IMR-90 (cell line): ENCODE results near the gene MCMBP. TPM values are rescaled to one million over a fixed set of nuclear protein-coding genes. Genes with fewer than 3 reads are reported as not detected.

Experiments
- ATAC-seq: fragments of 200-7000 bp; cut with Tn5 transposase; 2 replicates; pipeline ENCODE4 v1.9.1; 2020; ENCODE audit warnings: low read depth, mild to moderate bottlenecking, moderate library complexity
- BruUV-seq: library from RNA; stranded (reverse); fragments of 400-500 nt; replicated peaks from 2 replicates; lab custom pipeline; 2021; lab: Mats Ljungman, UMichigan
- CTCF ChIA-PET: fragments of 300-600 bp; formaldehyde crosslinking; extraction: SDS; loops from one replicate; lab custom pipeline; 2021; ENCODE audit warnings: antibody characterized with exemption; lab: Yijun Ruan, JAX
- POLR2A ChIA-PET: fragments of 300-600 bp; sonication (Branson Sonifier 250); formaldehyde crosslinking; loops from one replicate; lab custom pipeline; 2022; ENCODE audit warnings: antibody characterized with exemption; ENCODE audit not compliant: unreplicated experiment; lab: Charles Lee
- DNase-seq: peaks from one replicate; pipeline ENCODE4 v3.0.0; 2013
- H2AFZ ChIP-seq: replicated peaks from 2 replicates; pipeline ENCODE3; 2013; ENCODE audit warnings: low read length, mild to moderate bottlenecking; ENCODE audit not compliant: poor library complexity
- H2AK5ac ChIP-seq: 2 replicates; pipeline ENCODE4 v1.6.1; 2013; ENCODE audit warnings: low read depth, low read length, inconsistent platforms
- H2AK9ac ChIP-seq: replicated peaks from 2 replicates; pipeline ENCODE3; 2013; ENCODE audit warnings: mild to moderate bottlenecking, low read depth, low read length, moderate library complexity; ENCODE audit not compliant: poor library complexity
- H2BK120ac ChIP-seq: 2 replicates; pipeline ENCODE4 v1.6.1; 2013; ENCODE audit warnings: low read depth, low read length, inconsistent platforms
- H2BK15ac ChIP-seq: 3 replicates; pipeline ENCODE4 v1.6.1; 2013; ENCODE audit warnings: low read depth, low read length, inconsistent platforms
- H2BK20ac ChIP-seq: 2 replicates; pipeline ENCODE4 v1.6.1; 2013; ENCODE audit warnings: low read depth, mild to moderate bottlenecking, inconsistent platforms, low read length, moderate library complexity
- H2BK5ac ChIP-seq: 2 replicates; pipeline ENCODE4 v1.6.1; 2013; ENCODE audit warnings: mild to moderate bottlenecking, low read depth, low read length, inconsistent platforms; ENCODE audit not compliant: poor library complexity, severe bottlenecking
- H3K14ac ChIP-seq: replicated peaks from 2 replicates; pipeline ENCODE4 v1.6.1; 2013; ENCODE audit warnings: low read depth, low read length, inconsistent platforms
- H3K18ac ChIP-seq: 2 replicates; pipeline ENCODE4 v1.6.1; 2013; ENCODE audit warnings: low read depth, low read length, control low read depth
- H3K23ac ChIP-seq: 2 replicates; pipeline ENCODE4 v1.6.1; 2013; ENCODE audit warnings: low read depth, low read length, inconsistent platforms
- H3K27ac ChIP-seq: 2 replicates; pipeline ENCODE4 v1.5.1; 2013; ENCODE audit warnings: mild to moderate bottlenecking, control low read depth, low read length; ENCODE audit not compliant: insufficient read depth
- H3K27me3 ChIP-seq: 2 replicates; pipeline ENCODE4 v1.6.1; 2013; ENCODE audit warnings: low read length; ENCODE audit not compliant: control insufficient read depth, insufficient read depth
- H3K36me3 ChIP-seq: 2 replicates; pipeline ENCODE4 v1.6.1; 2013; ENCODE audit warnings: low read length, mixed read lengths; ENCODE audit not compliant: control insufficient read depth, insufficient read depth
- H3K4ac ChIP-seq: 2 replicates; pipeline ENCODE4 v1.6.1; 2013; ENCODE audit warnings: low read depth, low read length, inconsistent platforms
- H3K4me1 ChIP-seq: 2 replicates; pipeline ENCODE4 v1.6.1; 2013; ENCODE audit warnings: low read length, mixed read lengths; ENCODE audit not compliant: control insufficient read depth, insufficient read depth
- H3K4me2 ChIP-seq: 2 replicates; pipeline ENCODE4 v1.6.1; 2013; ENCODE audit warnings: low read depth, mild to moderate bottlenecking, control low read depth, low read length, moderate library complexity
- H3K4me3 ChIP-seq: 2 replicates; pipeline ENCODE4 v1.5.1; 2013; ENCODE audit warnings: low read depth, mild to moderate bottlenecking, control low read depth, low read length, moderate library complexity; ENCODE audit not compliant: insufficient read depth
- H3K56ac ChIP-seq: 2 replicates; pipeline ENCODE4 v1.6.1; 2013; ENCODE audit warnings: low read length, inconsistent platforms; ENCODE audit not compliant: insufficient read depth; ENCODE audit errors: extremely low read depth
- H3K79me1 ChIP-seq, 2 experiments: 2 replicates each; pipeline ENCODE4 v1.6.1; 2013; ENCODE audit warnings: low read length in 2 of 2, inconsistent platforms in 1 of 2, low read depth in 1 of 2
- H3K9ac ChIP-seq: 2 replicates; pipeline ENCODE4 v1.6.1; 2013; ENCODE audit warnings: low read depth, low read length, control low read depth
- H3K9me1 ChIP-seq: 2 replicates; pipeline ENCODE4 v1.6.1; 2013; ENCODE audit warnings: low read length, inconsistent platforms; ENCODE audit not compliant: insufficient read depth
- H3K9me3 ChIP-seq: 2 replicates; pipeline ENCODE4 v1.6.1; 2013; ENCODE audit warnings: low read length; ENCODE audit not compliant: control insufficient read depth, insufficient read depth
- H4K20me1 ChIP-seq: 2 replicates; pipeline ENCODE4 v1.6.1; 2013; ENCODE audit warnings: low read length, inconsistent platforms; ENCODE audit not compliant: insufficient read depth
- H4K5ac ChIP-seq: 2 replicates; pipeline ENCODE4 v1.6.1; 2013; ENCODE audit warnings: mild to moderate bottlenecking, low read depth, low read length, control low read depth
- H4K8ac ChIP-seq, 2 experiments: 2 replicates each; pipeline ENCODE4 v1.6.1; 2013; ENCODE audit warnings: low read depth in 2 of 2, low read length in 2 of 2, control low read depth in 1 of 2, inconsistent platforms in 1 of 2
- H4K91ac ChIP-seq: 2 replicates; pipeline ENCODE4 v1.6.1; 2013; ENCODE audit warnings: low read depth, low read length, inconsistent platforms; ENCODE audit not compliant: insufficient read depth
- BHLHE40 ChIP-seq: fragments of 150-350 bp; IDR thresholded peaks from 2 replicates; pipeline ENCODE4 v1.6.1; 2016; ENCODE audit warnings: mild to moderate bottlenecking, low read depth, low read length
- CEBPB ChIP-seq: IDR thresholded peaks from 2 replicates; pipeline ENCODE4 v1.6.1; 2012; ENCODE audit warnings: low read depth, low read length, improper control_type of control experiment
- CHD1 ChIP-seq: IDR thresholded peaks from 2 replicates; pipeline ENCODE4 v1.6.1; 2012; ENCODE audit warnings: low read depth, low read length, improper control_type of control experiment
- ELK1 ChIP-seq: fragments of 150-350 bp; IDR thresholded peaks from 2 replicates; pipeline ENCODE4 v1.6.1; 2016; ENCODE audit warnings: low read depth, mild to moderate bottlenecking, low read length, moderate library complexity, borderline replicate concordance
- FOS ChIP-seq: fragments of 150-350 bp; IDR thresholded peaks from 2 replicates; pipeline ENCODE4 v1.6.1; 2016; ENCODE audit warnings: low read depth, low read length
- MAFK ChIP-seq: IDR thresholded peaks from 2 replicates; pipeline ENCODE4 v1.6.1; 2012; ENCODE audit warnings: low read depth, low read length, improper control_type of control experiment
- RAD21 ChIP-seq: IDR thresholded peaks from 2 replicates; pipeline ENCODE4 v1.6.1; 2012; ENCODE audit warnings: low read length, improper control_type of control experiment
- RFX5 ChIP-seq: IDR thresholded peaks from 2 replicates; pipeline ENCODE4 v1.8.0; 2012; ENCODE audit warnings: low read depth, mild to moderate bottlenecking, low read length, moderate library complexity
- WGBS, 2 experiments: methylation state at CpG; one replicate each; pipeline versions ENCODE4 v1.1.5 to v1.1.7; 2013; ENCODE audit warnings: missing lambda C conversion rate in 2 of 2; ENCODE audit not compliant: insufficient read length in 1 of 2; ENCODE audit errors: extremely low coverage in 2 of 2; 5-methylcytosine and 5-hydroxymethylcytosine counted together
- dilution Hi-C: fragments of 300-500 bp; cut with HindIII; formaldehyde crosslinking; loops from one replicate; pipeline ENCODE4 v1.14.3; 2018; ENCODE audit warnings: low sequenced_read_pairs; ENCODE audit not compliant: unreplicated experiment
- in situ Hi-C: fragments of 300-500 bp; cut with MboI; formaldehyde crosslinking; loops from 3 replicates; pipeline ENCODE4 v1.14.3; 2019; ENCODE audit warnings: low sequenced_read_pairs, inconsistent platforms, mixed read lengths
- intact Hi-C: fragments of 100-400 bp; cut with micrococcal nuclease; formaldehyde crosslinking; loops from 2 replicates; pipeline ENCODE4 v1.10.0; 2022
- polyA plus RNA-seq, 3 experiments: library from polyadenylated mRNA; depleted of rRNA; stranded (reverse); fragments of >200 nt; gene quantifications; 2 replicates each; pipeline ENCODE4 v1.2.3, GENCODE V29; 2012; ENCODE audit warnings: low replicate concordance in 1 of 3
- total RNA-seq: library from RNA; depleted of rRNA; stranded (reverse); fragments of >200 nt; gene quantifications from 2 replicates; pipeline ENCODE4 v1.2.3, GENCODE V29; 2012

The MCMBP gene
- total and polyA plus RNA-seq, 2 of the 4 experiments (the other 2 are of a cell fraction), result 39.0 to 59.9 TPM

DNA sequence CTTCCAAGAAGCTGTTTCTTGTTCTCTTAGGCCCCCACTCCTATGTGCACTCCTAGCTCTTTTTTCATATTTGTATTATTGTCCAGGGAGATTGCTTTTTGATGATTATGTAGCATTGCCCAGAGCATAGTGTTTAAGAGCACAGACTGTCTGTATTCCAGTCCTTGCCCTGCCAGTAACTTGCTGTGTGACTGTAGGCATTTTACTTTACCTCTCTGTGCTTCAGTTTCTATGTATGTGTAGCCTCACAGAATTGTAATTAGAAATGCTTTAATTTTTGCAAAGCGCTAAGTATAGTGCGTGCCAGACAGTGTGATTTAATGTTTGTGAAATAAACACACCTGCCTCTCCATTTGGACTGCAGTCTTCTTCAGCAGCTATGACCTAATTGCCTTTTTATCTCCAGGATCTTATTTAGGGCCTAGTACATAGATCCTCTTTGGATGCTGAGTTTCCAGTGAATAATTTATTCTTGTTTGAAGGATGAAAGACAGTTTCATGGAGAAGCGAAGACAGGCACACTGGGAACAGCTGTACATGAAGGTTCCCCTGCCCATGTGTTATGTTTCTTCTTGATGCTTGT is 21.3 kb upstream of the MCMBP start:
- ChIA-PET POLR2A (no interaction called here), CTCF (no interaction called here)
- Histone ChIP-seq H2AK5ac (no peak overlapping the region), H3K23ac (0 out of 2 replicates have a peak overlapping the region, but pooled peaks have one; percentile 18), H2BK20ac (no peak overlapping the region), H3K9me1 (peaks cover 25% of the 10 kb centered on the region), H4K8ac (no peak overlapping the region), H3K36me3 (peaks cover 8% of the 10 kb centered on the region), H3K56ac (no peak overlapping the region), H2AFZ (no peak overlapping the region), H4K91ac (no peak overlapping the region), H3K4ac (no peak overlapping the region), H3K4me1 (peaks cover 10% of the 10 kb centered on the region), H4K5ac (no peak overlapping the region), H3K27me3 (no peaks in the 10 kb centered on the region), H3K79me1 (peaks cover 9 to 59% of the 10 kb centered on the region in 2 experiments), H3K4me3 (no peak overlapping the region; the same call in 1 of the 2 replicates), H3K18ac (no peak overlapping the region), H4K20me1 (peaks cover 46% of the 10 kb centered on the region), H3K14ac (no peak overlapping the region), H3K9ac (no peak overlapping the region), H2BK120ac (no peak overlapping the region), H3K4me2 (peak overlapping the region; percentile 57), H2AK9ac (no peak overlapping the region), H2BK15ac (no peak overlapping the region), H3K27ac (no peak overlapping the region), H3K9me3 (no peaks in the 10 kb centered on the region; the same call in 1 of the 2 replicates), H2BK5ac (no peak overlapping the region)
- no peak for DNase-seq
- no peak for TF ChIP-seq FOS
- no peak for TF ChIP-seq RAD21
- no peak for TF ChIP-seq MAFK
- TF ChIP-seq CEBPB, result no peak
- TF ChIP-seq CHD1, result no peak
- TF ChIP-seq BHLHE40, result no peak
- TF ChIP-seq ELK1, result no peak
- no peak for TF ChIP-seq RFX5
- ATAC-seq, result no peak
- dilution Hi-C loops, result no loop called here
- BruUV-seq, result TSS peak; percentile 55
- in situ Hi-C loops, result no loop called here
- no CpG with 5 or more reads among the region's 3 CpGs for WGBS, 2 experiments
- intact Hi-C loops, result no loop called here
